ENCODE results near the gene XYLT1. TPM values are rescaled to one million over a fixed set of nuclear protein-coding genes. Genes with fewer than 3 reads are reported as not detected.

XYLT1 gene
- 24.0 TPM for total RNA-seq

GRCh38 chr16:17470908-17471718 is at the start of gene XYLT1:
Gene XYLT1, minus strand, starts transcription at chr16:17470960. Its CDS starts 164 bp downstream, at chr16:17470796.

